Activated T-helper 1 cell treated with Interleukin-2 at 50 U/mL for 16 hours (primary cell): Measurements from ENCODE around the gene ASB13.
A peak's percentile ranks its signal among the peaks of the same experiment; 100 is the strongest.

Source experiments
- DNase-seq: peaks from one replicate; pipeline ENCODE4 v3.0.0-alpha.2; 2020; ENCODE audit warnings: low read depth

The ASB13 gene

GRCh38 chr10:5666008-5666840, at the start of gene ASB13:
Gene ASB13 (minus strand): TSS chr10:5666595. CDS start chr10:5666551, 44 bp downstream.
- peak; percentile 20 for DNase-seq

DNA sequence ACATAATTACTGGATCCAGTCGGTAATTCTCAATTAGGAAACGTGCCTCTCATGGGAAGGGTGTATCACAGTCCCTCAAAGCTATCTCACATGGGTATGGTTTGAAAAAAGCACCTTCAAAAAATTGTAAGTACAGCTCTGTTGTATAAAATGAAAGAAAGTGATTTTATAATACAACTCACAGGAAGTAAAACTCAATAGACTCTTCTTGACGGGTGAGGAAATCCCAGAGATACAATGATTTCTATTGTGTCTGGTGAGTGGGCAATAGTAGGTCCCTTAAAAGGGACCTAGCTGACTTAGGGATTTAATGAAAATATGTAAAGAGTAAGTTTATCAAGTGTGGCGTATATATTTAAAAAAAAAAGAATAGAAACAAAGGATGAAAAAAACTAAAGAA, 45.2 kb upstream of the ASB13 start:
- no peak for DNase-seq

- no peak for DNase-seq
Observed at GRCh38 chr10:5710859-5711258, 44.5 kb upstream of the ASB13 start.

DNA sequence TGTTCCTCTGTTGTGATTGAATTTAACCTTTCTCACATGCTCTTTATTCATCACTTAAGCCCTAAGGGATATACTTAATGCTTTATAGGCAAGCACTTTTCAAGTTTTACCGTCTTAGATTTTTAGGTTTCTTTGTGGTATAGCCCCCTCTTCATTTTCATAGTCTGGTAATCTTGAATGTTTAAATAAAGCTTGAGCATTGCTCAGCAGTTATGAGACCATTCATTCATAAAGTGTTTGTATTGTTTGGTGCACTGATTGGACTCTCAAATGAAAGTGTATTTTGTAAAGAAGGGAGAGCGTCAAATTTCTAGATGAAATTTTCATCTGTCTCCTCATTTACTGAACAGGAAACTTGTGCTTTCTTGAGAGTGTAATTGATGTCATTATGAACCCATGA, 43.5 kb upstream of the ASB13 start:
- no peak for DNase-seq

GRCh38 chr10:5708356-5708755, 42.0 kb upstream of the ASB13 start:
- DNase-seq: no peak

GRCh38 chr10:5698062-5698461, 31.7 kb upstream of the ASB13 start:
- DNase-seq: no peak

DNA sequence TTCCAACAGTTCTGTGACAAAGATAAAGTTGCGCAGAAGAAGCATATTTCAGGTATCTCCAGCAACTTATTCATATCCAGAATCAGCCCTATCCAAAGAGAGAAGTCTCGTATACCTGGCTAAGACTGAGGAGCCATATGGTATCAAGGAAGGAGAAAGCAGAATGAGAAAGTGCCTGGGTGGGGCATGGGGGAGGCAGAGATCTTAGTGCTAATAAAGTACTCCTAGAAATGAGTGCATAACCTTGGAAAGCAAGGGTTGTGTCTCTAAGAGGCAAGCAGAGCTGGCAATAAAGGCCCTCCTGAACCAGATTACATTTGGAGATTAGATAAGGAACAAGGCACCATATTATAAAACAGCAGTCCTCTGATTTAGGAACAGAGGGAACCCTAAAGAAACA, 30.9 kb upstream of the ASB13 start:
- no peak for DNase-seq

- no peak for DNase-seq
Observed at GRCh38 chr10:5694573-5694972, 28.2 kb upstream of the ASB13 start.

DNA sequence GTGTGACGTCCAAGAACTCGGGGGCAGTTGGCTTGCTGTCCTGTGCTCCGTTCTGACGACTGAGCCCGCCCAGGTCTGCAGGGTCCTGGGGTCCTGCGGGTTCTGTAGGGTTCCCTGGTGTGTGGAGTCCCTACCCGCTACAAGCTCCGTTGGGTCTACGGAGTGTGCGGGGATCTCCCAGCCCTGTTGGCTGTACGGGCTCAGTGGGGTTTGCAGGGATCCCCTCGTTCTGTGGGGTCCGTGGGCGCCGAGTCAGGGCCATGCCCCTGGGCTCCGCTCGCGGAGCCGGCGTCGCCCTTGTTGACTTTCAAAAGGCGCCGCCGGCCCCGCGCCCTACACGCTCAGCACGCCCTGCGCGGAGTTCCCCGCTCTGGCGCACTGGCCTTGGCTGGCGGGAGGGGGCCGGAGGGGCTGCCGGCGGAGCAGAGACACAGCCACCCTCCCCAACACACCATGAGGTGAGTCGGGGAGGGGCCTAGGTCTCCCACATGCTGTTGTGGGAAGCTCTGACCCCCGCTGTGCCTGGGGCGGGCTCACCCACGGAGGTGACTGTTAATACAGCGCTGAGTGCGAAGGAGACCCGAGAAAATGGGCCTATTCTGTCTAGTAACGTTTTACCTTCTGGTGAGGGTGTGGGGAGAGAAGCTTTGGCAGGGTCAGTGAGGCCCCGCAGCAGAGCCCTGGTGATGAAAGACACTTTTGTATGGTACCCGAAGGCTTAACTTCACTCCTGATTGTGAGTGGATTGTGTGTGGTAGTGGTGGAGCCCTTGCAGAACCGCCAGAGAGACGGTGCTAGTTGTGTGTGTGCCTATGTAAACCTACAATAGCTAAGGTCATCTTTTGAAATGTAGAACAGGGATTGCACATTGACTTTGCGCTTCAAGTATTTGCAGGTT, 26.3 kb upstream of the ASB13 start:
- peak; percentile 36 for DNase-seq

DNA sequence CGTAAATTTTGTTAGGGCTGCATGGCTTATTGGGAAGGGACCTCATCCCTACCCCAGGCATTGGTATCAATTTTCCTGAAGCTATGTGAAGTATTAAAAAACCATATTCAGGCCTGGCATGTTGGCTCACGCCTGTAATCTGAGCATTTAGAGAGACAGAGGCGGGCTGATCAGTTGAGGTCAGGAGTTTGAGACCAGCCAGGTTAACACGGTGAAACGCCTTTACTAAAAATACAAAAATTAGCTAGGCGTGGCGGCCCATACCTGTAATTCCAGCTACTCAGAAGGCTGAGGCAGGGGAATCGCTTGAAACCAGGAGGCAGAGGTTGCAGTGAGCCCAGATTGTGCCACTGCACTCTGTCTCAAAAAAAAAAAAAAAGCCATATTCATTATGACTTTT, 25.4 kb upstream of the ASB13 start:
- no peak for DNase-seq

- no peak for DNase-seq
Observed at GRCh38 chr10:5688587-5688986, 22.2 kb upstream of the ASB13 start.

GRCh38 chr10:5685764-5686240, 19.4 kb upstream of the ASB13 start:
- no peak for DNase-seq

GRCh38 chr10:5684971-5685763, 18.8 kb upstream of the ASB13 start:
- peak; percentile 44 for DNase-seq

- DNase-seq: peak; percentile 94
Observed at GRCh38 chr10:5684318-5684970, 18.0 kb upstream of the ASB13 start, which contains the start of gene TASOR2. Gene TASOR2 (plus strand): TSS chr10:5684838. CDS start chr10:5720643, 35,805 bp downstream.

DNA sequence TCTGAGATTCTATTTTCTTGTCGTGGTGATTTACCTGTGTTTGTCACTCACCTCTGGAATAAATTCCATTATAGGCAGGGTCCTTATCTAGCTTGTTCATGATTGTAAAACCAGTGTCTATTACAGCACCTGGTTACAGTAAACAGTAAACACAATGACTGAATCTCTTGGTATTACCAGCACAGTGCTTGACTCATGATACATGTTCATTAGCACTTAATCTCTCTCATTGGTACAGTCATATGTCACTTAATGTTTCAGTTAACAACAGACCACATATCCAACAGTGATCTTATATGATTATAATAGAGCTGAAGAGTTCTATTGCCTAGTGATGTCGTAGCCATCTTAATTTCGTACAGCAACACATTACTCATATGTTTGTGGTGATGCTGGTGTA, 16.7 kb upstream of the ASB13 start:
- no peak for DNase-seq

DNA sequence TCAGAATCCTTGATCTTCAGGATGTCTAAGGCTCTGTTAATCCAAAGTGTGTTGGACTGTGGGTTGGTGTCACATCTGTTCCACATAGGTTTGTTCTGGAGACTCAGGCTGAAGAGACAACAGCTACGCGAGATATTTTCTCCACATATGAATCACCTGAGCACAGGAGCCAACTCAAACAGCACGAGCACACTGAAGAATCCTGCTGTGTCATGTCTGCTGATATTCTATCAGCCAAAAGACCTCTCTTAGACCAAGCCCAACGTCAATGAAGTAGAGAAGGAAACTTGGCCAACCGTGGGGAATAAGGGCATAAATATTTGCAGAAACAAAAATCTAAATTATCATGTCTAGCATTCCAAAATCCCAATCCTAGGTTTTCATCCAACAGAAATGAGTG, 15.5 kb upstream of the ASB13 start:
- DNase-seq: no peak

DNA sequence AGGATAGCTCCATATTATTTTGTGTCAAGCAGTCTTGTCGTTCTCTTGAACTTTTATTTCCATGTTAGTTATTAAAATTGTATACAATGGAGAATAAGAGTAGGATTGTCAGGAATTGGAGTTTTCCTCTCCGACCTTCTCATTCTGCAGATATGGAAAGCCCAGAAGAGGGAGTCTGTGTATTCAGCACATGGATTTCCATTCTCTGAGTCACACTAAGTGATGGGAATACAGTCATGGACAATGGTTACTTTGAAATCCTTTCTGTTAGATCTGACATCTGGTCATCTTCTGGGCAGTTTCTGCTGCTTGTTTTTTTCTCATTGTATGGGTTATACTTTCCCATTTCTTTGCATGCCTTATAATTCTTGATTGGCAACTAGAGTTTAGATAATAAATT, 13.2 kb upstream of the ASB13 start:
- DNase-seq: no peak

DNA sequence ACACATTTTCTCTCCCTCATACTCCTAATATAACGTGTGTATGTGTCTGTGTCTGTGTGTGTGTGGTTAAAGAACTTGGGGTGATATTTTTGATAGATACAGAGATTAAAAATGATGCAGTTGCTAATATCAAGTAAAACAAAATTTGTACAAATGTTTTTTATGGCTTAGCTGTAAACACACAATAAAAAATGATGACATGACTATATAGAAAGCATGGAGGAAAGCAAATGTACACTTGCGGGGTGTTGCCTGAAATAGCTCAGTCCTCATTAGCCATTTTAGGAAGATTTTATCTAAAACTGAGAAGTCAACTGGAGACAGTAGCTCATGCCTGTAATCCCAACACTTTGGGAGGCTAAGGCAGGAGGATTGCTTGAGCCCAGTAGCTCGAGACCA, 12.6 kb upstream of the ASB13 start:
- DNase-seq: no peak

- no peak for DNase-seq
Observed at GRCh38 chr10:5678397-5679036, 12.1 kb upstream of the ASB13 start.

- no peak for DNase-seq
Observed at GRCh38 chr10:5670662-5671375, 4.4 kb upstream of the ASB13 start.
